Pancreas (tissue), 10 donors: ENCODE results near the gene SMAD3. TPM values are rescaled to one million over a fixed set of nuclear protein-coding genes. Genes with fewer than 3 reads are reported as not detected.

ENCODE experiments used
- ATAC-seq, 4 donors: fragments of 200-7000 bp; cut with Tn5 transposase; one replicate each; pipeline versions ENCODE4 v1.8.0 to v1.9.1; 2020; ENCODE audit warnings: mild to moderate bottlenecking in 4 of 4, moderate library complexity in 4 of 4
- DNase-seq, 6 donors: peaks; one replicate each; pipeline ENCODE4 v3.0.0-alpha.2; 2020
- FAIRE-seq: peaks from 2 replicates; lab custom pipeline; 2012; peaks lifted over from hg19 to GRCh38; lab: Jason Lieb, UNC
- H3K27ac ChIP-seq, 4 donors: fragments of 200-600 bp; sonication (generic); 1 replicate in 3 of 4; 2 replicates in 1 of 4; pipeline versions ENCODE4 v1.5.0 to v1.8.0; 2020
- H3K27me3 ChIP-seq, 4 donors: fragments of 200-600 bp; one replicate each; pipeline ENCODE4 v1.8.0; 2021
- H3K36me3 ChIP-seq, 3 donors: fragments of 200-600 bp; sonication (generic) in 1 of 3; one replicate each; pipeline versions ENCODE4 v1.5.0 to v1.8.0; 2020 to 2021
- H3K4me1 ChIP-seq, 3 donors: fragments of 200-600 bp; one replicate each; pipeline ENCODE4 v1.8.0; 2021
- H3K4me3 ChIP-seq, 4 donors: fragments of 200-600 bp; sonication (generic) in 2 of 4; one replicate each; pipeline versions ENCODE4 v1.5.0 to v1.8.0; 2020 to 2021
- H3K9me3 ChIP-seq, 4 donors: fragments of 200-600 bp; one replicate each; pipeline ENCODE4 v1.8.0; 2021
- whole genome bisulfite sequencing, 2 donors: extraction: QIAGEN DNeasy Blood & Tissue Kit; methylation state at CpG; one replicate each; pipeline ENCODE4 v1.1.7; 2013; 5-methylcytosine and 5-hydroxymethylcytosine counted together
- intact Hi-C, 3 donors: fragments of 100-400 bp; cut with DNase I; formaldehyde crosslinking; loops; one replicate each; pipeline versions ENCODE4 v1.11.1 to v1.14.2; 2022
- polyA plus RNA-seq, 2 donors: library from polyadenylated mRNA; stranded (reverse); fragments of 200-250 nt; gene quantifications; one replicate each; pipeline ENCODE4 v1.2.3, GENCODE V29; 2013
- total RNA-seq, 6 donors: library from RNA; stranded (reverse); fragmentation: NEBNext Ultra II Directional in 4 of 6; extraction: Animal tissue kit (Norgen Biotek cat#: 25700) in 4 of 6; gene quantifications; one replicate each; pipeline versions ENCODE4 v1.2.1 to v1.2.4, GENCODE V29; 2021 to 2023
- TF ChIP-seq, protein P1 (sequence below), 4 donors: fragments of 200-600 bp; sonication (generic) in 3 of 4; IDR thresholded peaks; one replicate each; pipeline versions ENCODE4 v1.5.0 to v1.8.0; 2021; ENCODE audit warnings: antibody characterized with exemption in 4 of 4
- donor health status: healthy with polysubstance abuse.
- donor health status: DM: no; HTN: no; CAD: no; lungs with moderate emphysema.
- donor health status: DM: no; HTN: no; CAD: no.
- donor health status: control.
- donor health status: control.
- donor health status: Bipolar disorder and iron deficiency.
- donor health status: DM: yes; HTN: yes; CAD: no.
- donor health status: DM: no; HTN: no; CAD: no.
- donor health status: DM: no; HTN: no; CAD: no.
- donor health status: DM: yes; HTN: yes; CAD: no.

SMAD3 gene
- total and polyA plus RNA-seq, 8 donors = 7.9 to 42.5 (median 21.4) TPM

DNA sequence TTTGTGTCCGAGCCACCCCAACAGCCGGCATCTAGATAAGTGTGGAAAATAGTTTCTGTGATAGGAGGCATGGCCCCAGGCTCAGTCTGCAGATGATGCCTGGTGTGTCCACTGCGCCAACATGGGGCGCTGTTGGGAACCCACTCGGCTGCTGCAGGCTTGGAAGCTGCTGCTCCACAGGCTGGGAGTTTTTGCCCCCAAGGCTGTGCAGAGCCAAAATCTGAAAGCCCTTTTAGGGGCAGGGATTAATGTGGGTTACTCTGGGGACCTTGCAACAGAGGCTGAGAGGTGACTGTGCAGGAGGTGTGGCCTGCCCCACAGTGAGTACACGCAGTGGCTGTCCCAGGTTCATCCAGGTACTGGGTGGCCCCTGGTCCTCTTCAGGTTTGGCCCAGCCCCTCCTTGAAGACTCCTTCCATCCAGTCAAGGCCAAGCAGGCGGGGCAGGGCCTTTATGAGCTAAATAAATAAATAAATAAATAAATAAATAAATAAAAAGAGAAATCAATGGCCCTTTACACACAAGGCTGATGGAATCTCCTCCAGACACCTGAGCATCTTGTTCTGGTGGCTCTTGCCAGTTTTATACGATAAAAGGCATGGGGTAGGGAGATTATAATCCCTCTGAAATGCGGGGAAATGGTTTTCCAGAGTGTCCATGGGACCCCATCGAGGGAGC is 115.3 kb downstream of the SMAD3 start:
- no peaks in the 10 kb centered on the region for H3K27me3 ChIP-seq
- ATAC-seq (no peak), FAIRE-seq (no peak), DNase-seq (no peak)
- no peak overlapping the region for H3K27ac ChIP-seq
- H3K4me1 ChIP-seq = peaks cover 0 to 10% (median 7%) of the 10 kb centered on the region in 3 donors
- no peaks in the 10 kb centered on the region for H3K9me3 ChIP-seq
- H3K4me3 ChIP-seq = no peak overlapping the region
- WGBS, 2 donors = 93 to 94% methylated on average over 10 of the region's 10 CpGs
- intact Hi-C loops = no loop called here
- TF ChIP-seq, protein P1, sequence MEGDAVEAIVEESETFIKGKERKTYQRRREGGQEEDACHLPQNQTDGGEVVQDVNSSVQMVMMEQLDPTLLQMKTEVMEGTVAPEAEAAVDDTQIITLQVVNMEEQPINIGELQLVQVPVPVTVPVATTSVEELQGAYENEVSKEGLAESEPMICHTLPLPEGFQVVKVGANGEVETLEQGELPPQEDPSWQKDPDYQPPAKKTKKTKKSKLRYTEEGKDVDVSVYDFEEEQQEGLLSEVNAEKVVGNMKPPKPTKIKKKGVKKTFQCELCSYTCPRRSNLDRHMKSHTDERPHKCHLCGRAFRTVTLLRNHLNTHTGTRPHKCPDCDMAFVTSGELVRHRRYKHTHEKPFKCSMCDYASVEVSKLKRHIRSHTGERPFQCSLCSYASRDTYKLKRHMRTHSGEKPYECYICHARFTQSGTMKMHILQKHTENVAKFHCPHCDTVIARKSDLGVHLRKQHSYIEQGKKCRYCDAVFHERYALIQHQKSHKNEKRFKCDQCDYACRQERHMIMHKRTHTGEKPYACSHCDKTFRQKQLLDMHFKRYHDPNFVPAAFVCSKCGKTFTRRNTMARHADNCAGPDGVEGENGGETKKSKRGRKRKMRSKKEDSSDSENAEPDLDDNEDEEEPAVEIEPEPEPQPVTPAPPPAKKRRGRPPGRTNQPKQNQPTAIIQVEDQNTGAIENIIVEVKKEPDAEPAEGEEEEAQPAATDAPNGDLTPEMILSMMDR (IDR thresholded peaks at IDR 0.05) = no peak
- peaks cover 0 to 15% (median 5%) of the 10 kb centered on the region in 3 donors for H3K36me3 ChIP-seq

DNA sequence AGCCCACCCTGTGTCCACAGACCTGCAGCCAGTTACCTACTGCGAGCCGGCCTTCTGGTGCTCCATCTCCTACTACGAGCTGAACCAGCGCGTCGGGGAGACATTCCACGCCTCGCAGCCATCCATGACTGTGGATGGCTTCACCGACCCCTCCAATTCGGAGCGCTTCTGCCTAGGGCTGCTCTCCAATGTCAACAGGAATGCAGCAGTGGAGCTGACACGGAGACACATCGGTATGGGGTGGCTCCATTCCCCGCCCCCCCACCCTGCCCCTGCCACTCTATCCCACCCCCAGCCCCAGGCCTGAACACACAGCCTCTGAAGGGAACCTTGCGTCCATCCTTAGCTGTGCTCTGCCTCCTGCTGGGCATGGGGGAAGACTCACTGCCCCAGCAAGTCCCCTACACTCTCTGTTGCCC is 115.8 kb downstream of the SMAD3 start:
- no peak overlapping the region for H3K27ac ChIP-seq
- H3K4me1 ChIP-seq = peaks cover 4 to 11% (median 8%) of the 10 kb centered on the region in 3 donors
- ATAC-seq (peak in 1 of 4 donors; percentile 11), DNase-seq (no peak), FAIRE-seq (no peak)
- H3K27me3 ChIP-seq = no peaks in the 10 kb centered on the region
- no peaks in the 10 kb centered on the region for H3K9me3 ChIP-seq
- peaks cover 0 to 15% (median 5%) of the 10 kb centered on the region in 3 donors for H3K36me3 ChIP-seq
- no peak overlapping the region for H3K4me3 ChIP-seq
- intact Hi-C loops = no loop called here
- WGBS, 2 donors = 93 to 95% methylated on average over 15 of the region's 15 CpGs
- TF ChIP-seq, protein P1 (IDR thresholded peaks at IDR 0.05) = no peak

DNA sequence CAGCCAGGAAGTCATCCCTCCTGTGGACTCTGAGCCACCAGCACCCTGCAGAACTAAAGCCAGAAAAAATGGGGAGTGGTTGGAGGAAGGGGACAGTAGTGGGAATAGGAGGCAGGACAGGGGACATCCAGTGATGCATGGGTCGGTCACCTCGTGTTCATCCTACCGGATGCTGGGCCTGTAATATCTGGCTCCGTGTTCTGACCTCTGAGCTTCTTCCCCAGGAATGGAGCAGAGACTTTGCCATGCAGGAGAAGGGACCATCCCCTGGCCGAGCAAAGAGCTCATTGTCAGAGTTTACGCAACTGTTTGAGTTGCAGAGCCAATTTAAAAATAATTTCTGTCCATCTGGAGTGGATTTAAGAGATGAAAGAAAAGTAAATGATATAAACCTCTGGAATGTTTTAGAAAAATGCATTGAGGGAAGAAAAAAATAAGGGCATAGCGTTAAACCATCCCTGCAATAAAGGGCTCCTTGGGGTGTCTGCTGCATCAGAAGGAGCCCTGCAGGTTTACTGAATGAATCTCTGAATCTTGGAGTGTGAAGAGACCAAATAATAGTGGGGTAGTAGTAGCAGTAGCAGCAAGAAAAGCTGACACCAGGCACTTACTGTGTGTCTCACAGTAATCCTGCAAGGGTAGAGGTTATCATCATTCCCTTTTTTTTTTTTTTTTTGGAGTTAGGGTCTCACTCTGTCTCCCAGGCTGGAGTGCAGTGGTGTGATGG is 118.2 kb downstream of the SMAD3 start:
- peaks cover 3 to 8% (median 5%) of the 10 kb centered on the region in 3 donors for H3K4me1 ChIP-seq
- peak in 2 of 6 donors; percentile 1 to 8 for DNase-seq
- H3K4me3 ChIP-seq = no peak overlapping the region
- 86 to 91% methylated on average over 7 of the region's 7 CpGs for WGBS, 2 donors
- ATAC-seq = no peak
- FAIRE-seq = no peak
- intact Hi-C loops = no loop called here
- H3K36me3 ChIP-seq = peaks cover 0 to 27% (median 11%) of the 10 kb centered on the region in 3 donors
- H3K9me3 ChIP-seq = no peaks in the 10 kb centered on the region
- no peak overlapping the region for H3K27ac ChIP-seq
- H3K27me3 ChIP-seq = no peaks in the 10 kb centered on the region
- TF ChIP-seq, protein P1 (IDR thresholded peaks at IDR 0.05) = no peak

DNA sequence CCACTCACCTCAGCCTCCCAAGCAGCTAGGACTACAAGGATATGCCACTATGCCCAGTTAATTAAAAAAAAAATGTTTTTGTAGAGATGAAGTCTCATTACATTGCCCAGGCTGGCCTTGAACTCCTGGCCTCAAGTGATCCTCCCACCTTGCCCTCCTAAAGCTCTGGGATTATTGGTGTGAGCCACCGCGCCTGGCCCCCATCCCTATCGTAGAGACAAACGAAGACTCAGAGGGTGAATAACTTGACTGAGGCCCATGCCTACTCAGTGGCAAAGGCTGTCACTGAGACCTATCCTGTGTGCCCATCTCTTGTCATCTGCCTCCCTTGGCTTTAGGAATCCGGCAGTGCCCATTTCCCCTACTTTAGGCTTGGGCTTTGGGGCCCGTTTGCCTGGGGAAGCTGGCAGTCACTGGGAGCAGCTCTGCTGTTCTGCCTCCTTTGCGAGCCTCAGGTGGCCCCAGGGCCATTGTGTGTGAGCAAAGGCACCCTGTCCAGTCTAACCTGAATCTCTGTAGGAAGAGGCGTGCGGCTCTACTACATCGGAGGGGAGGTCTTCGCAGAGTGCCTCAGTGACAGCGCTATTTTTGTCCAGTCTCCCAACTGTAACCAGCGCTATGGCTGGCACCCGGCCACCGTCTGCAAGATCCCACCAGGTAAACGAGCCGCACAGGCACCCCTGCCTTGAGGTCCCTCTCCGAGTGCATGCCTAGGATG is 119.0 kb downstream of the SMAD3 start:
- TF ChIP-seq, protein P1 (IDR thresholded peaks at IDR 0.05) = no peak
- Histone ChIP-seq H3K4me1 (peaks cover 3 to 8% (median 5%) of the 10 kb centered on the region in 3 donors), H3K27ac (no peak overlapping the region), H3K27me3 (no peaks in the 10 kb centered on the region), H3K36me3 (peaks cover 0 to 35% (median 12%) of the 10 kb centered on the region in 3 donors), H3K9me3 (no peaks in the 10 kb centered on the region), H3K4me3 (no peak overlapping the region)
- 88 to 89% methylated on average over 18 of the region's 18 CpGs for WGBS, 2 donors
- intact Hi-C loops = no loop called here
- no peak for FAIRE-seq
- DNase-seq = peak in 3 of 6 donors; percentile 1 to 52 (median 6)
- no peak for ATAC-seq
